ENCODE results near the gene GPR31.
A peak's percentile ranks its signal among the peaks of the same experiment; 100 is the strongest.

DNA sequence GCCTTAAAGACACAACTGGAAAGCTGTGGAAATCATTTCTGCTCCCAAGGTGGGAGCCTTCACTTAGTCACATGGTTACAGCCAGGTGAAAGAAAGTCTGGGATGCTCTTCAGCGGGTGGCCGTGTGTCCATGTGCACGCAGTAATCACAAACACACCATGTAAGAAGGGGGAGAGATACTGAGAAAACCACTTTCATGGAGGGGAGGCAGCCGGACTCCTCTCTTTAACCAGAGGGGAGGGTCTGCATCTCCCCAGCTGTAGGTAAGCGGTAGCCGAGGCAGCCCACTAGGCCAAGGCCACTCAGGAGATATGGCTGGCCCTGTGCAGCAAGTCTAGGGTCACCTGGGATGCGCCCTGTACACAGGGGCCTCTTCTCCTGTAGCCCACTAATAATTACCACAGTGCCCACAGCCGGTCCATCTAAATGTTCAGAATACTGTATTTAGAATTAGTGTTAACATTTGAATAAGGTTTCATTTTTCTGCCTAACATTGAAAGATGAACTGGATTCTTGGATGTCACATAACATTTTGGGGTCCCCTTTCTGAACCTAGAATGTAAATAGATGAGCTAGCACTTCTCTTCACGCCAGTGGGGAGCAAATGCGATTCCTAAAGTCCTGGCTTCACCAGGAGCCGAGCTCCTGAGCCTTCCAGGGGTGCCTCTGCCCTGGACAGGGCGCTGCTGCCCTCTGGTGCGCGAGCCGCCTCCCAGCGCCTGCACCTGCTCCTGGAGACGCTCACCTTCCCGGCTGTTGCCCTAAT lies 15.9 kb downstream of the GPR31 start:
- TF ChIP-seq, protein P1, sequence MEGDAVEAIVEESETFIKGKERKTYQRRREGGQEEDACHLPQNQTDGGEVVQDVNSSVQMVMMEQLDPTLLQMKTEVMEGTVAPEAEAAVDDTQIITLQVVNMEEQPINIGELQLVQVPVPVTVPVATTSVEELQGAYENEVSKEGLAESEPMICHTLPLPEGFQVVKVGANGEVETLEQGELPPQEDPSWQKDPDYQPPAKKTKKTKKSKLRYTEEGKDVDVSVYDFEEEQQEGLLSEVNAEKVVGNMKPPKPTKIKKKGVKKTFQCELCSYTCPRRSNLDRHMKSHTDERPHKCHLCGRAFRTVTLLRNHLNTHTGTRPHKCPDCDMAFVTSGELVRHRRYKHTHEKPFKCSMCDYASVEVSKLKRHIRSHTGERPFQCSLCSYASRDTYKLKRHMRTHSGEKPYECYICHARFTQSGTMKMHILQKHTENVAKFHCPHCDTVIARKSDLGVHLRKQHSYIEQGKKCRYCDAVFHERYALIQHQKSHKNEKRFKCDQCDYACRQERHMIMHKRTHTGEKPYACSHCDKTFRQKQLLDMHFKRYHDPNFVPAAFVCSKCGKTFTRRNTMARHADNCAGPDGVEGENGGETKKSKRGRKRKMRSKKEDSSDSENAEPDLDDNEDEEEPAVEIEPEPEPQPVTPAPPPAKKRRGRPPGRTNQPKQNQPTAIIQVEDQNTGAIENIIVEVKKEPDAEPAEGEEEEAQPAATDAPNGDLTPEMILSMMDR (IDR thresholded peaks at IDR 0.05): peak in 3 of 4 experiments; percentile 48 to 89 (median 74)
- no peak for TF ChIP-seq POLR2A (IDR thresholded peaks at IDR 0.05)
- no peak for TF ChIP-seq EP300 (IDR thresholded peaks at IDR 0.05)
